Panc1 (cell line): Measurements from ENCODE around the gene P2RY2.

Experiments used
- REST ChIP-seq, 2 experiments: IDR thresholded peaks; 2 replicates each; pipeline ENCODE4 v1.6.1; 2011 to 2012; ENCODE audit warnings: low read depth in 2 of 2, control low read depth in 1 of 2, low read length in 1 of 2, mild to moderate bottlenecking in 1 of 2, moderate library complexity in 1 of 2; ENCODE audit not compliant: insufficient read depth in 1 of 2
- TF ChIP-seq, protein P1 (sequence below): fragments of 450-650 bp; IDR thresholded peaks from 2 replicates; pipeline ENCODE4 v1.5.1; 2017; ENCODE audit warnings: mild to moderate bottlenecking

DNA sequence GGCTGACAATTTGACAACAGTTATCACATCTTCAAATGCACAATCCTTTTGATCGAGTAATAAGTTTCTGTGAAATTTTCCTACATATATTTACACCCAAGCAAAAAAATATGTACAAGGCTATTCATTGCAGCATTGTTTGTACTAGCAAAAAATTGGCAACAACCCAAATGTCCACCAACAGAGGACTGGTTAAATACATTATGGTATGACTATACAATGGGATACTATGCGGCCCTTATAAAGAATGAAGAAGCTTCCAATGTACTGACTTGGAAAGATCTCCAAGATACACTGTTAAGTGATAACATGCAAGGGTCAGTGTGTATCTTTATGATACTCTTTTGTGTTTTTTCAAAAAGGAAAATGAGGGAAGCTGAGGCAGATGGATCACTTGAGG lies 8.2 kb upstream of the P2RY2 start:
- TF ChIP-seq, protein P1, sequence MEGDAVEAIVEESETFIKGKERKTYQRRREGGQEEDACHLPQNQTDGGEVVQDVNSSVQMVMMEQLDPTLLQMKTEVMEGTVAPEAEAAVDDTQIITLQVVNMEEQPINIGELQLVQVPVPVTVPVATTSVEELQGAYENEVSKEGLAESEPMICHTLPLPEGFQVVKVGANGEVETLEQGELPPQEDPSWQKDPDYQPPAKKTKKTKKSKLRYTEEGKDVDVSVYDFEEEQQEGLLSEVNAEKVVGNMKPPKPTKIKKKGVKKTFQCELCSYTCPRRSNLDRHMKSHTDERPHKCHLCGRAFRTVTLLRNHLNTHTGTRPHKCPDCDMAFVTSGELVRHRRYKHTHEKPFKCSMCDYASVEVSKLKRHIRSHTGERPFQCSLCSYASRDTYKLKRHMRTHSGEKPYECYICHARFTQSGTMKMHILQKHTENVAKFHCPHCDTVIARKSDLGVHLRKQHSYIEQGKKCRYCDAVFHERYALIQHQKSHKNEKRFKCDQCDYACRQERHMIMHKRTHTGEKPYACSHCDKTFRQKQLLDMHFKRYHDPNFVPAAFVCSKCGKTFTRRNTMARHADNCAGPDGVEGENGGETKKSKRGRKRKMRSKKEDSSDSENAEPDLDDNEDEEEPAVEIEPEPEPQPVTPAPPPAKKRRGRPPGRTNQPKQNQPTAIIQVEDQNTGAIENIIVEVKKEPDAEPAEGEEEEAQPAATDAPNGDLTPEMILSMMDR: no peak
- TF ChIP-seq REST (IDR thresholded peaks at IDR 0.05; ENCODE audit: insufficient read depth in 1 of 2, low read depth in 2 of 2, low read length in 1 of 2): no peak
